HG02798 (cell line): ENCODE measurements around the gene TATDN3.
"Not testable (repeated sequence)": the region's sequence is repeated elsewhere in the genome, so short reads cannot be mapped to it uniquely, and the experiment has no call there.

Experiments used
- ATAC-seq: cut with Tn5 transposase; IDR thresholded peaks from one replicate; pipeline ENCODE4 v1.9.1; 2021; ENCODE audit warnings: mild to moderate bottlenecking; ENCODE audit not compliant: unreplicated experiment, poor library complexity

TATDN3 gene

GRCh38 chr1:212791676-212792395 lies at the start of gene TATDN3, which contains the start of gene NSL1:
Gene TATDN3 (plus strand): TSS chr1:212791894. CDS start chr1:212791922, 28 bp downstream.
Gene NSL1 (minus strand): TSS chr1:212791777. CDS start chr1:212791763, 14 bp downstream.
- ATAC-seq, result peak; percentile 78

DNA sequence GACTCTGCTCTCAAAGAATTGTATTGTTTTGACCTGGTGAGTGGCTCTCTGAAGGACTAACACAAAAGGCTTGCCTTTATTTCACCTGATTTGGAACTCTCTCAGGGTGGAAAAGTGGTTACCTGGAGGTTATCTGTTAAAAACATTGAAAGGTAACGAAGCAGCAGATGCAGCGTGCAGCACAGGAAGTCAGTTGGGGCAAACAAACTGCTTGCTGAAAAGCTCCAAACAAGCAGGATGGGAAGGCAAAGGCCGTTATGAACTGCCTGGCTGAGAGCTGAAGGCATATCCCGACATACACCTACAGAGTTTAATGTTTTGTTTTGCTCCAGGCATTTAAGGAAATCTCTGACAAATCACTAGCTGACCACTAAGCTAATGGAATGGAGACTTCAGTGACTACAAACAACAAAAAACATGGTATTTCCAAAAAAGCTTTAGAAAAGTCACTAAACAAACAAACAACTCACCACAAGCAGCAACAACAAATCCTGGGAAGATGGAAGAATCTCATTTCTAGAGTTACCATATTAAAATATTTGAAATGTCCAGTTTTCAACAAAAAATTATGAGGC lies 47.7 kb upstream of the TATDN3 start:
- no peak for ATAC-seq

DNA sequence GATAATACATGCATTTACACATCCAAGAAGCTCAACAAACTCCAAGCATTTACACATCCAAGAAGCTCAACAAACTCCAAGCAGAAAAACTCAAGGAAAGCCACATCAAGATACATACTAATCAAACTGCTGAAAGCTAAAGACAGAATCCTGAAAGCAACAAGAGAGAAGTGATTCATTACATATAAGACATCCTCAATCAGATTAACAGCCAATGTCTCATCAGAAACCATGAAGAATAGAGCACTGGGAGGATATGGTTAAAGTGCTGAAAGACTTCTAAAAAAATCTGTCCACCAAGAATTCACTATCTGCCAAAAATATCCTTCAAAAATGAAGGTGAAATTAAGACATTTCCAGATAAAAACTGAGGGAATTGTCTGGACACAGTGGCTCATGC lies 46.4 kb upstream of the TATDN3 start:
- ATAC-seq, result no peak

GRCh38 chr1:212746546-212746945 lies 45.1 kb upstream of the TATDN3 start:
- no peak for ATAC-seq

- ATAC-seq, result no peak
Observed at GRCh38 chr1:212749821-212750535, 41.7 kb upstream of the TATDN3 start.

- ATAC-seq, result peak; percentile 40
Observed at GRCh38 chr1:212752252-212752933, 39.3 kb upstream of the TATDN3 start.

GRCh38 chr1:212752934-212753497 lies 38.7 kb upstream of the TATDN3 start:
- peak; percentile 32 for ATAC-seq

DNA sequence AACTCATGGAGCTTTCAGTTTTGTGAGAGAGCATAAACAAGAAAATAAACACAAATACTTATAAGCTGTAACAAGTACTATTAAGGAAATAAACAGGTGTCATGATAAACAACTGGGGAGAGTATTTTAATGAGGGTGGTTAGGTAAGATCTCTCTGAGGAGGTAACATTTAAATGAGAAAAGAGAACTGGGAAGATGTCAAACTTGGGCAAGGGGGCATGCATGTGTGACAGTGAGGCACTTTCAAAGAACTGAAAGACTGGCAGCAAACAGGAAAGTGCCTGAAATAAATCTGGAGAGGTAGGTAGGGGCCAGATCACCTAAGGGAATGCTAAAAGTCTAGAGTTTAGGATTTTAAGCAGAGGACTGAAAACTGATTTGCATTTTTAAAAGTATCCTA lies 37.9 kb upstream of the TATDN3 start:
- no peak for ATAC-seq

- ATAC-seq, result no peak
Observed at GRCh38 chr1:212754193-212754592, 37.5 kb upstream of the TATDN3 start.

- no peak for ATAC-seq
Observed at GRCh38 chr1:212754680-212755079, 37.0 kb upstream of the TATDN3 start.

DNA sequence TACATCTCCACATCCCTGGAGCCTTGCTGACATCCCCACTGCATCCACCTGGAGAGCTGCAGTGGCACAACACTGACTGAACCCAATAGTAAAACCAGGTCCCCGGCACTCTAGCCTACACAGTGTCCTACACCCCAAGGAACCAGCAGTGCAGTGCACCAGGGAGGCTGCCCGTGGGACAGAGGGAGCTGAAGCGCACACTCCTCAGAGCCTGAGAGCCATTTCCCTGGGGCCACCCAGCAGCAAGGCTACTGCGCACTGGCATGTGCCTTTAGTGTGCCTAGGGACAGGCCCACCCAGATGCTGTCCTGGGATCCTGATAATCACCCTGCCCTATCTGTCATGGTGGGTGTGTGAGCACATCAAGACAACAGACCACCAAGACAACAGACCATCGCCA lies 32.0 kb upstream of the TATDN3 start:
- no peak for ATAC-seq

DNA sequence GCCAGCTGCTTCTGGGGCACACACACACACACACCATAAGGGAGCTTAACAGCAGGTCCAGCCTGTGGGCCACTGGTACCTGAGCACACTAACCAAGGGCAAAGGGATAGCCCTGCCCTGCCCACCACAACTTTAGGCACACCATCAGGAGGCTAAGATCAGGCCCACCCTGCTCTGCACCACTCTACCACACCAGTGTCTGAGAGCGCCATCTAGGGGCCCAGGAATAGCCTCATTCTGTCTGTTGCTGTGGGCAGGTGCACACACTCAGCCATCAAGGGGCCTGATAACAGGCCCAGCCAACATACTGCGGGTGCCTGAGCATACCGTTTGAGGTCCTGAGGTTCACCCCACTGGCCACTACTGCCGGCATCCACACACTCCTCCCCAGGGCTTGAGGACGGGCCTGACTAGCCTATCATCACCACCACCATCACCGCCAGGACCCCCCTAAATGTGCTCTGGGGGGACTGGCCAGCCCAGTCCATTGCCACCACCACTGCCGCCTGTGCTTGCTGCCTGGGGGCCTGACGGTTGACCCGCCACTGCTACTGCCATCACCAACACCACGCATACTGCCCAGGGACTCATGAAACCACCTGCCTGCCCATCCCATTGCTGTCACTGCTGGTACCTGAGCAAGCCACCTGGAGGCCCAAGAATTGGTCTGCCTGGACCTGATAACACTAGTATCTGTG lies 31.4 kb upstream of the TATDN3 start:
- peak; percentile 57 for ATAC-seq

DNA sequence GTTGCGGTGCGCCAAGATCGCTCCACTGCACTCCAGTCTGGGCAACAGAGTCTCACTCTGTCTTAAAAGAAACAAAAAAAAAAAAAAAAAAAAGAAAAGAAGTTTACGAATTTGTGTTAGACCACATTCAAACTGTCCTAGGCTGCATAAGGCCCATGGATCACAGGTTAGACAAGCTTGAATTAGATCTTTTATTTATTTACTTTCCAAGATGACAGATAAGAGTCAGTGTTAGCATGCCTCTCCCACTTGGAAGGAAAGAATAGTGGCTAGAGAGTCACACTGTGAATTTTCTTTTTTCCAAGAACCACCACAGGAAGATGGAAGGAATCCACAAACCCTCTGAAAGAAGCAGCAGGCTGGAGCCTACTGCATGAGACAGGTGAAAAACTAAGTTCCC lies 29.5 kb upstream of the TATDN3 start:
- ATAC-seq, result no peak

DNA sequence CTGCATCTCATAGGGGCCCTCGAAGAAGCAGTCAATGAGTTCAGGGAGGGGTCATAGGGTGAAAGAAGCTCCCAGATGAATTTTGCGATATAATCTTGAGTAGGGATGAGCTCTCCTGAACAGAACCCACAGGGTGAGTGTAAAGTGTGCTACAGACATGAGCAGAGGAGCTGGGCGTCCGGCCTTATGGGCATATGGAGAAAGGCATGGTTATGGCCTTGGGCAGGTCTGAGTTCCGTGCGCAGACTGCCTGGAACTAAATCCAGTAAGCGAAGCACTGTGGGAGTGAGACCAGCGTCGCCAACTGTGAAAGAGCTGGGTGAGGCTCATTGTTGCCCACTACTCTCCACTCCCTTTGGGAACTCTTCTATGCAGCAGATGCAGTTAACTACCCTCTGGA lies 28.9 kb upstream of the TATDN3 start:
- no peak for ATAC-seq

DNA sequence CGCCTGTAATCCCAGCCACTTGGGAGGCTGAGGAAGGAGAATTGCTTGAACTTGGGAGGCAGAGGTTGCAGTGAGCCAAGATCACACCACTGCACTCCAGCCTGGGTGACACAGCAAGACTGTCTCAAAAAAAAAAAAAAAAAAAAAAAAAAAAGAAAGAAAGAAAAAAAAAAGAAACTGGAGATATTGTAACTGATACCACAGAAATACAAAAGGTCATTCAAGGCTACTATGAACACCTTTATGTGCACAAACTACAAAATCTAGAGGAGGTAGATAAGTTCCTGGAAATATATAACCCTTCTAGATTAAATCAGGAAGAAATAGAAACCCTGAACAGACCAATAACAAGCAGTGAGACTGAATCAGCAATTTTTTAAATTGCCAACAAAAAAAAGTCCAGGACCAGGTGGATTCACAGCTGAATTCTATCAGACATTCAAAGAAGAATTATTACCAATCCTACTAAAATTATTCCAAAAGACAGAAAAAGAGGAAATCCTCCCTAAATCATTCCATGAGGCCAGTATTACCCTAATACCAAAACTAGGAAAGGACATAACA lies 26.9 kb upstream of the TATDN3 start:
- not testable (repeated sequence) for ATAC-seq

GRCh38 chr1:212766825-212767224 lies 24.9 kb upstream of the TATDN3 start:
- ATAC-seq, result not testable (repeated sequence)

- peak; percentile 35 for ATAC-seq
Observed at GRCh38 chr1:212769459-212770167, 22.1 kb upstream of the TATDN3 start.

DNA sequence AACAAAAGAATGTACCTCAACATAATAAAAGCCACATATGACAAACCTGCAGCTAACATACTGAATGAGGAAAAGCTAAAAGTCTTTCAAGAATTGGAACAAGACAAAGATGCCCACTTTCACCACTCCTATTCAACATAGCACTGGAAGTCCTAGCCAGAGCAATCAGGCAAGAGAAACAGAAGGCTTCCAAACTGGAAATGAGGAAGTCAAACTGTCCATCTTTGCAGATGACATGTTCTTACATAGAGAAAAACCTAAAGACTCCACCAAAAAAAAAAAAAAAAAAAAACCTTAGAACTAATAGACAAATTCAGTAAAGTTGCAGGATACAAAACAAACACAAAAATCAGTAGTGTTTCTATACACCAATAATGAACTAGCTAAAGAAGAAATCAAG lies 20.4 kb upstream of the TATDN3 start:
- no peak for ATAC-seq

- no peak for ATAC-seq
Observed at GRCh38 chr1:212773011-212773410, 18.7 kb upstream of the TATDN3 start.
